Heart left ventricle (tissue), 16 donors: Measurements from ENCODE around the gene CAD. TPM values are rescaled to one million over a fixed set of nuclear protein-coding genes. Genes with fewer than 3 reads are reported as not detected.

Experiments used
- ATAC-seq, 4 donors: fragments of 200-7000 bp; cut with Tn5 transposase; one replicate each; pipeline ENCODE4 v1.9.1; 2020 to 2022; ENCODE audit warnings: moderate library complexity in 4 of 4, mild to moderate bottlenecking in 3 of 4, moderate number of reproducible peaks in 1 of 4
- DNase-seq, 5 donors: peaks; one replicate each; pipeline ENCODE4 v3.0.0-alpha.2; 2020
- H3K27ac ChIP-seq, 12 donors: fragments of 200-600 bp; sonication (generic) in 4 of 12; one replicate each; pipeline versions ENCODE4 v1.5.0 to v1.8.0; 2016 to 2022; ENCODE audit warnings: mild to moderate bottlenecking in 2 of 12
- H3K27me3 ChIP-seq, 9 donors: fragments of 200-600 bp; sonication (generic) in 2 of 9; one replicate each; pipeline versions ENCODE4 v1.5.1 to v1.8.0; 2016 to 2022; ENCODE audit warnings: mild to moderate bottlenecking in 3 of 9
- H3K36me3 ChIP-seq, 9 donors: fragments of 200-600 bp; sonication (generic) in 2 of 9; one replicate each; pipeline versions ENCODE4 v1.5.0 to v1.8.0; 2018 to 2022; ENCODE audit warnings: mild to moderate bottlenecking in 2 of 9
- H3K4me1 ChIP-seq, 12 donors: fragments of 200-600 bp; sonication (generic) in 4 of 12; one replicate each; pipeline versions ENCODE4 v1.5.0 to v1.8.0; 2016 to 2022; ENCODE audit warnings: mild to moderate bottlenecking in 3 of 12
- H3K4me3 ChIP-seq, 12 donors: fragments of 200-600 bp; sonication (generic) in 4 of 12; one replicate each; pipeline versions ENCODE4 v1.5.0 to v1.8.0; 2017 to 2022; ENCODE audit warnings: mild to moderate bottlenecking in 9 of 12, moderate library complexity in 4 of 12
- H3K9me3 ChIP-seq, 12 donors: fragments of 200-600 bp; sonication (generic) in 4 of 12; one replicate each; pipeline versions ENCODE4 v1.5.0 to v1.8.0; 2016 to 2022; ENCODE audit warnings: mild to moderate bottlenecking in 1 of 12
- CTCF ChIP-seq, 12 donors: fragments of 200-600 bp; sonication (generic) in 4 of 12; IDR thresholded peaks; one replicate each; pipeline versions ENCODE4 v1.5.0 to v1.8.0; 2018 to 2022; ENCODE audit warnings: antibody characterized with exemption in 12 of 12, mild to moderate bottlenecking in 5 of 12
- POLR2A ChIP-seq, 2 donors: fragments of 450-650 bp; IDR thresholded peaks; one replicate each; pipeline ENCODE4 v1.6.1; 2017; ENCODE audit warnings: antibody characterized with exemption in 2 of 2, mild to moderate bottlenecking in 2 of 2, moderate library complexity in 2 of 2
- WGBS, 4 donors: extraction: QIAGEN DNeasy Blood & Tissue Kit in 2 of 4; methylation state at CpG; one replicate each; pipeline versions ENCODE4 v1.1.5 to v1.1.7; 2013 to 2018; 5-methylcytosine and 5-hydroxymethylcytosine counted together
- intact Hi-C, 10 donors: fragments of 100-400 bp; cut with DNase I; formaldehyde crosslinking; loops; one replicate each; pipeline versions ENCODE4 v1.11.1 to v1.14.2; 2022
- polyA plus RNA-seq, 2 donors: library from polyadenylated mRNA; stranded (reverse); fragments of 200-250 nt; gene quantifications; one replicate each; pipeline ENCODE4 v1.2.3, GENCODE V29; 2013
- total RNA-seq, 9 donors: library from RNA; depleted of rRNA in 2 of 9; stranded (reverse); fragments of >200 nt in 2 of 9; fragmentation: NEBNext Ultra II Directional in 3 of 9; extraction: Animal tissue kit (Norgen Biotek cat#: 25700) in 3 of 9; gene quantifications; one replicate each; pipeline versions ENCODE4 v1.1.0 to v1.2.4, GENCODE V29; 2016 to 2023
- donor health status: ischemic (EF 13 %, LVEDD 7.1; RV severe dilation, severe dysfunction).
- donor health status: healthy with polysubstance abuse.
- donor health status: DM: no; HTN: yes; CAD: no.
- donor health status: DM: no; HTN: no; CAD: no.
- donor health status: ischemic (EF 25% LVEDD 6.9; RV normal size, moderate dysfunction).
- donor health status: ischemic (EF 25% LVEDD 5.7; RV mildly dilated, moderate dysfunction).
- donor health status: healthy.
- donor health status: DM: yes; HTN: yes; CAD: no.
- donor health status: ischemic (EF 35%, LVEDD 5.7; RV mildly dilated, moderate dysfunction).
- donor health status: nonischemic (EF 11% LVEDD 7.7; RV severe dilation, severe dysfunction).
- donor health status: DM: yes; HTN: yes; CAD: no.
- donor health status: PGD.
- donor health status: ischemic (EF 29% LVEDD 5.4; RV normal size, mild dysfunction).
- donor health status: nonischemic (EF 23%, LVEDD 6.1; RV moderate dilation, normal function).

CAD gene
- total and polyA plus RNA-seq, 11 donors, result 3.2 to 14.2 (median 6.7) TPM

DNA sequence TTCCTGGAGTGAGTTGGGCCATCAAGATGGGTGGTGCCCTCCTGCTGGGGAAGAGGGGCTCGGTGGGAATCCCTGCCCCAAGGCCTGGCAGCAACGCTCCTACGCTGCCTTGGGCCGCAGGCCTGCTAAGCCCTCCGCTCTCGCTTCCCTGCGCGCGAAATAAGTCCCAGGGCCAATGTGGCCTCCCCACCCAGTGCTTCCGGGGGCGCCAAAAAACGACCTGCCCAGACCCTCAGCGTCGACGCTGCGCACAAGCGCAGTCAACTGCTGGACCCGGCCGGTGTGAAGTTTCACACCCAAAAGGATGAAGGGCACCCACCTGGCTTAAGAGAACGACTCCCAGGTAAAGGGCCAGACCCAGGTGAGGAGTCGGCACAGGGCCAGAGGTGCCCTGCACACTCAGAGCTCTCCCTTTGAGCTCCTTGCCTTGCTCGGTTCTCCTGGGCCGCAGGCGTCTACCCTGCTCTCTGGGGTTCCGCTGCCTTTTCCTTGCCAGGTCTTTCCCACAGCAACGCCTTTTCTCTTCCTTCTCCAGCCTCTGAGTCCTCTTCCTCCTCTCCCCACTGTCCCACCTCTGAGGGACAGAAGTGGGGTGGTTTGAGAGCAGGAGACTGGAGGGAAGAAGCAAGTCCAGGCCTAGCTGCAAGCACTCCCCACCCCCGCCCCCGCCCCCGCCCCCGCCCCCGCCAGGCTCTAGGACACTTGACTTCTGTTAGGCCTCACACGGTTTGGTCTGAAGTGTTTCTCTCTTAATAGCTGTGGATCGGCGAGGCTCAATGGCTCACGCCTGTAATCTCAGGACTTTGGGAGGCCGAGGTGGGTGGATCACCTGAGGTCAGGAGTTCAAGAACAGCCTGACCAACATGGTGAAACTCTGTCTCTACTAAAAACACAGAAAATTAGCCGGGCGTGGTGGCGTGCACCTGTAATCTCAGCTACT, 58.3 kb downstream of the CAD start, which contains the start of gene DNAJC5G:
TSS of gene DNAJC5G (plus strand) at position 223 of the 940 bp plus-strand sequence. CDS start 1,296 bp downstream, outside the sequence.
- TF ChIP-seq POLR2A (IDR thresholded peaks at IDR 0.05), result no peak
- no peak for TF ChIP-seq CTCF (IDR thresholded peaks at IDR 0.05)
- Histone ChIP-seq H3K4me3 (no peak within 1 kb of the TSS), H3K4me1 (peaks cover 0 to 41% (median 8%) of the 10 kb centered on the region in 12 donors), H3K27me3 (peaks cover 0 to 4% (median 0%) of the 10 kb centered on the region in 9 donors), H3K9me3 (no peaks in the 10 kb centered on the region), H3K27ac (peak within 1 kb of the TSS in 5 of 12 donors; percentile 71 to 91 (median 81)), H3K36me3 (no peaks in the 10 kb centered on the region)
- ATAC-seq, result no peak
- no peak for DNase-seq
- intact Hi-C loops, result loop anchor here in 5 of 10 donors (2.0 to 10.0 kb wide), 4 partner anchors 177 to 321 kb away; no protein-coding TSS in a partner anchor
- WGBS, 4 donors, result 73 to 81% (median 77%) methylated on average over 37 to 39 of the region's 39 CpGs

- Histone ChIP-seq H3K27me3 (peaks cover 0 to 7% (median 0%) of the 10 kb centered on the region in 9 donors), H3K27ac (no peak overlapping the region), H3K9me3 (no peaks in the 10 kb centered on the region), H3K4me1 (peaks cover 0 to 37% (median 10%) of the 10 kb centered on the region in 12 donors), H3K4me3 (no peak overlapping the region), H3K36me3 (no peaks in the 10 kb centered on the region)
- ATAC-seq, result no peak
- DNase-seq, result no peak
- WGBS, 4 donors, result 72 to 88% (median 80%) methylated on average over 1 of the region's 1 CpG
- intact Hi-C loops, result loop anchor here in 5 of 10 donors (2.0 to 10.0 kb wide), 4 partner anchors 27 to 323 kb away; no protein-coding TSS in a partner anchor
- TF ChIP-seq POLR2A (IDR thresholded peaks at IDR 0.05) (no peak), CTCF (IDR thresholded peaks at IDR 0.05) (no peak)
These were observed 60.8 kb downstream of the CAD start for GRCh38 chr2:27278010-27278409.

DNA sequence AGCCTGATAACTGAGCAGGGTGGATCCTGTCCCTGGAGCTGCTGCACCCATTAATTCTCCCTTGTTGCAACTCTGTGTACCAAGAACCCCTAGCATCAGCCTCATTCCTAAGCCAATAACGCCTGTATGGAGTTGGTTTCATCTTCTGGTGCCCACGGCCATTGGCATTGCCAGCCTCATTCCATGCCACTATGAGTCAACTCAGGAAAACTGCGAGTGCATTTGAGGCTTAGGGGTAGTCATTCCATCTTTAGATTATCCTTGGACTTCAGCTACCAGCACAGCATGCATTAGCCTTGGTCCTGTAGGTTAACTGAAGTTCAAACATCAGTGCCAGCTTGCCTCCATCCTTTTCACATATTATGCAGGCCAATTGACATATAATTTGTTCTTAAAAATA, 63.7 kb downstream of the CAD start:
- TF ChIP-seq CTCF (IDR thresholded peaks at IDR 0.05) (no peak), POLR2A (IDR thresholded peaks at IDR 0.05) (no peak)
- WGBS, 4 donors, result 76 to 88% (median 79%) methylated on average over 3 of the region's 3 CpGs
- Histone ChIP-seq H3K4me1 (peaks cover 0 to 25% (median 10%) of the 10 kb centered on the region in 12 donors), H3K36me3 (no peaks in the 10 kb centered on the region), H3K27ac (peak overlapping the region; percentile 74 to 99 (median 90)), H3K9me3 (no peaks in the 10 kb centered on the region), H3K27me3 (peaks cover 0 to 7% (median 0%) of the 10 kb centered on the region in 9 donors), H3K4me3 (no peak overlapping the region)
- no peak for ATAC-seq
- intact Hi-C loops, result loop anchor here (1.0 to 10.0 kb wide), 12 partner anchors 16 to 320 kb away; partner anchors contain the start of gene SLC30A3 (in 1 of the 10)
- DNase-seq, result peak in 1 of 5 donors; percentile 3

- peak; percentile 2 to 27 (median 8) for ATAC-seq
- Histone ChIP-seq H3K36me3 (no peaks in the 10 kb centered on the region), H3K4me3 (no peak overlapping the region), H3K27ac (peak overlapping the region; percentile 74 to 99 (median 90)), H3K4me1 (peaks cover 0 to 26% (median 10%) of the 10 kb centered on the region in 12 donors), H3K9me3 (no peaks in the 10 kb centered on the region), H3K27me3 (peaks cover 0 to 7% (median 0%) of the 10 kb centered on the region in 9 donors)
- peak in 1 of 5 donors; percentile 27 for DNase-seq
- 36 to 58% (median 50%) methylated on average over 3 of the region's 3 CpGs for WGBS, 4 donors
- TF ChIP-seq POLR2A (IDR thresholded peaks at IDR 0.05) (no peak), CTCF (IDR thresholded peaks at IDR 0.05) (no peak)
- intact Hi-C loops, result loop anchor here in 9 of 10 donors (2.0 to 10.0 kb wide), 11 partner anchors 17 to 321 kb away; partner anchors contain the start of gene SLC30A3 (in 1 of the 9)
These were observed 64.3 kb downstream of the CAD start for GRCh38 chr2:27281442-27281841.
